Measurements from ENCODE around the gene TPK1. TPM values are rescaled to one million over a fixed set of nuclear protein-coding genes. Genes with fewer than 3 reads are reported as not detected.
A peak's percentile ranks its signal among the peaks of the same experiment; 100 is the strongest.

Gene TPK1
- total and polyA plus RNA-seq, 2 of the 4 experiments (the other 2 are of a cell fraction) = 0.38 to 1.8 TPM

- Histone ChIP-seq H2AFZ (replicated peaks; ENCODE audit: low read length, poor library complexity) (no peak overlapping the region), H2BK20ac (ENCODE audit: low read depth, low read length) (no peak overlapping the region), H3K27me3 (ENCODE audit: control insufficient read depth, insufficient read depth, low read length) (no peaks in the 10 kb centered on the region), H2BK15ac (ENCODE audit: low read depth, low read length) (no peak overlapping the region), H3K79me1 (ENCODE audit: low read depth in 1 of 2, low read length in 2 of 2) (no peaks in the 10 kb centered on the region), H3K56ac (ENCODE audit: extremely low read depth, insufficient read depth, low read length) (no peak overlapping the region), H4K91ac (ENCODE audit: insufficient read depth, low read depth, low read length) (no peak overlapping the region), H3K18ac (ENCODE audit: low read depth, low read length) (no peak overlapping the region), H3K36me3 (ENCODE audit: control insufficient read depth, insufficient read depth, low read length) (no peaks in the 10 kb centered on the region), H3K9ac (ENCODE audit: low read depth, low read length) (no peak overlapping the region), H2BK5ac (ENCODE audit: low read depth, low read length, poor library complexity, severe bottlenecking) (no peak overlapping the region), H3K27ac (ENCODE audit: insufficient read depth, low read length) (no peak overlapping the region), H4K20me1 (ENCODE audit: insufficient read depth, low read length) (no peaks in the 10 kb centered on the region), H3K4me1 (ENCODE audit: control insufficient read depth, insufficient read depth, low read length) (no peaks in the 10 kb centered on the region), H3K9me3 (ENCODE audit: control insufficient read depth, insufficient read depth, low read length) (no peaks in the 10 kb centered on the region; the same call in 1 of the 2 replicates), H3K4ac (ENCODE audit: low read depth, low read length) (no peak overlapping the region), H2AK9ac (replicated peaks; ENCODE audit: low read depth, low read length, poor library complexity) (no peak overlapping the region), H3K23ac (ENCODE audit: low read depth, low read length) (no peak overlapping the region), H2AK5ac (ENCODE audit: low read depth, low read length) (no peak overlapping the region), H3K4me2 (ENCODE audit: low read depth, low read length) (no peak overlapping the region), H2BK120ac (ENCODE audit: low read depth, low read length) (no peak overlapping the region), H3K14ac (replicated peaks; ENCODE audit: low read depth, low read length) (no peak overlapping the region), H4K5ac (ENCODE audit: low read depth, low read length) (no peak overlapping the region), H3K4me3 (ENCODE audit: insufficient read depth, low read depth, low read length) (no peak overlapping the region), H4K8ac (ENCODE audit: low read depth in 2 of 2, low read length in 2 of 2) (no peak overlapping the region), H3K9me1 (ENCODE audit: insufficient read depth, low read length) (no peaks in the 10 kb centered on the region)
- TF ChIP-seq MAFK (IDR thresholded peaks at IDR 0.05; ENCODE audit: low read depth, low read length) (peak; percentile 96), MXI1 (IDR thresholded peaks at IDR 0.05; ENCODE audit: borderline replicate concordance, low read depth, low read length) (no peak)
- no peak for ATAC-seq (ENCODE audit: low read depth)
- no CpG with 5 or more reads among the region's 2 CpGs for WGBS, 2 experiments (ENCODE audit: extremely low coverage in 2 of 2, insufficient read length in 1 of 2)
- ChIA-PET POLR2A (ENCODE audit: unreplicated experiment) (no interaction called here), CTCF (no interaction called here)
- in situ Hi-C loops (cut with MboI; ENCODE audit: low sequenced_read_pairs) (no loop called here), dilution Hi-C loops (cut with HindIII; ENCODE audit: low sequenced_read_pairs, unreplicated experiment) (no loop called here), intact Hi-C loops (cut with micrococcal nuclease) (no loop called here)
- no peak for DNase-seq
- BruUV-seq (replicated peaks) = no TSS peak
Measured at GRCh38 chr7:144771927-144772326, 63.9 kb downstream of the TPK1 start.
